Measurements from ENCODE around the gene GIGYF2. TPM values are rescaled to one million over a fixed set of nuclear protein-coding genes. Genes with fewer than 3 reads are reported as not detected.

GIGYF2 gene
- polyA plus RNA-seq, 1 of the 3 experiments (the other 2 are of a cell fraction): 12.8 TPM

DNA sequence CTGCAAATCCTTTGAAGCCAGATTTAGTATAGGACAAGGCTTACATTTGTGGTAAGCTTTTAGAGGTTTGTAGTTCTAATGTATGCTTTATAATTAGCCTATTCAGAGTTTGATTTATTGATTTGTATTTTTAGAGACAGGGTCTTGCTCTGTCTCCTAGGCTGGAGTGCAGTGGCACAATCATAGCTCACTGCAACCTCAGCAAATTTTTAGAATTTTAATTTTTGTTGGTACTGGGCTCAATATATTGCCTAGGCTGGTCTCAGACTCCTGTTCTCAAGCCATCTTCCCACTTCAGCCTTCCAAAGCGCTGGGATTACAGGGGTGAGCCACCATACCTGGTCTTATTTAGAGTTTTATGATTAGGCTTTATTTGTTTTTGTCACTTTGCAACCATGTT is 74.7 kb downstream of the GIGYF2 start:
- peaks cover 48 to 64% of the 10 kb centered on the region in 2 experiments for H3K36me3 ChIP-seq (replicated peaks in 1 of 2; ENCODE audit: control insufficient read depth in 1 of 2, insufficient read depth in 2 of 2, low read length in 1 of 2)
- no peaks in the 10 kb centered on the region for H3F3A ChIP-seq (replicated peaks; ENCODE audit: insufficient read depth)
- no peaks in the 10 kb centered on the region for H3K27me3 ChIP-seq (ENCODE audit: insufficient read depth)
- H3K9me2 ChIP-seq: no peaks in the 10 kb centered on the region
- H3K9me3 ChIP-seq: no peaks in the 10 kb centered on the region
- H3K9ac ChIP-seq: no peak overlapping the region
- H3K4me1 ChIP-seq (ENCODE audit: control insufficient read depth in 1 of 2, insufficient read depth in 2 of 2, low read depth in 1 of 2, low read length in 1 of 2): peaks cover 0 to under 1% of the 10 kb centered on the region in 2 experiments; a peak in 1 of 4 replicates
- no peak overlapping the region for H2AFZ ChIP-seq (ENCODE audit: low read depth)
- no peak overlapping the region for H3K4me2 ChIP-seq
- no peak for DNase-seq
- WGBS (ENCODE audit: low lambda C conversion rate): 95% methylated on average over 1 of the region's 1 CpG
- H4K20me1 ChIP-seq (ENCODE audit: insufficient read depth): no peaks in the 10 kb centered on the region
- ChIA-PET CTCF (interaction anchor here (2.1 kb wide), 1 partner anchor 282 kb away, joined by 5 read pairs; no protein-coding TSS in a partner anchor), POLR2A (no interaction called here)
- TF ChIP-seq GATA2 (CRISPR knock-in tag; IDR thresholded peaks at IDR 0.05) (no peak), TCF12 (IDR thresholded peaks at IDR 0.05) (no peak), POLR2AphosphoS5 (IDR thresholded peaks at IDR 0.05; ENCODE audit: low read depth, low read length) (no peak), FOXJ3 (CRISPR knock-in tag; IDR thresholded peaks at IDR 0.05) (no peak), SMC3 (IDR thresholded peaks at IDR 0.05; ENCODE audit: low read depth, low read length) (no peak), FOXM1 (IDR thresholded peaks at IDR 0.05; ENCODE audit: low read depth) (no peak), NFIC (IDR thresholded peaks at IDR 0.05; ENCODE audit: borderline replicate concordance) (no peak), CHD2 (IDR thresholded peaks at IDR 0.05; ENCODE audit: low read length, partially characterized antibody) (no peak), TAF1 (IDR thresholded peaks at IDR 0.05; ENCODE audit: borderline replicate concordance, low read depth, low read length) (no peak), TEAD4 (IDR thresholded peaks at IDR 0.05; ENCODE audit: borderline replicate concordance, insufficient read depth) (no peak), RAD21 (IDR thresholded peaks at IDR 0.05; ENCODE audit: low read length) (no peak), PBX3 (IDR thresholded peaks at IDR 0.05) (no peak)
- TF ChIP-seq, protein P1, sequence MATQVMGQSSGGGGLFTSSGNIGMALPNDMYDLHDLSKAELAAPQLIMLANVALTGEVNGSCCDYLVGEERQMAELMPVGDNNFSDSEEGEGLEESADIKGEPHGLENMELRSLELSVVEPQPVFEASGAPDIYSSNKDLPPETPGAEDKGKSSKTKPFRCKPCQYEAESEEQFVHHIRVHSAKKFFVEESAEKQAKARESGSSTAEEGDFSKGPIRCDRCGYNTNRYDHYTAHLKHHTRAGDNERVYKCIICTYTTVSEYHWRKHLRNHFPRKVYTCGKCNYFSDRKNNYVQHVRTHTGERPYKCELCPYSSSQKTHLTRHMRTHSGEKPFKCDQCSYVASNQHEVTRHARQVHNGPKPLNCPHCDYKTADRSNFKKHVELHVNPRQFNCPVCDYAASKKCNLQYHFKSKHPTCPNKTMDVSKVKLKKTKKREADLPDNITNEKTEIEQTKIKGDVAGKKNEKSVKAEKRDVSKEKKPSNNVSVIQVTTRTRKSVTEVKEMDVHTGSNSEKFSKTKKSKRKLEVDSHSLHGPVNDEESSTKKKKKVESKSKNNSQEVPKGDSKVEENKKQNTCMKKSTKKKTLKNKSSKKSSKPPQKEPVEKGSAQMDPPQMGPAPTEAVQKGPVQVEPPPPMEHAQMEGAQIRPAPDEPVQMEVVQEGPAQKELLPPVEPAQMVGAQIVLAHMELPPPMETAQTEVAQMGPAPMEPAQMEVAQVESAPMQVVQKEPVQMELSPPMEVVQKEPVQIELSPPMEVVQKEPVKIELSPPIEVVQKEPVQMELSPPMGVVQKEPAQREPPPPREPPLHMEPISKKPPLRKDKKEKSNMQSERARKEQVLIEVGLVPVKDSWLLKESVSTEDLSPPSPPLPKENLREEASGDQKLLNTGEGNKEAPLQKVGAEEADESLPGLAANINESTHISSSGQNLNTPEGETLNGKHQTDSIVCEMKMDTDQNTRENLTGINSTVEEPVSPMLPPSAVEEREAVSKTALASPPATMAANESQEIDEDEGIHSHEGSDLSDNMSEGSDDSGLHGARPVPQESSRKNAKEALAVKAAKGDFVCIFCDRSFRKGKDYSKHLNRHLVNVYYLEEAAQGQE (IDR thresholded peaks at IDR 0.05; ENCODE audit: low read depth, low read length): no peak
- TF ChIP-seq, protein P2, sequence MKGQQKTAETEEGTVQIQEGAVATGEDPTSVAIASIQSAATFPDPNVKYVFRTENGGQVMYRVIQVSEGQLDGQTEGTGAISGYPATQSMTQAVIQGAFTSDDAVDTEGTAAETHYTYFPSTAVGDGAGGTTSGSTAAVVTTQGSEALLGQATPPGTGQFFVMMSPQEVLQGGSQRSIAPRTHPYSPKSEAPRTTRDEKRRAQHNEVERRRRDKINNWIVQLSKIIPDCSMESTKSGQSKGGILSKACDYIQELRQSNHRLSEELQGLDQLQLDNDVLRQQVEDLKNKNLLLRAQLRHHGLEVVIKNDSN (IDR thresholded peaks at IDR 0.05; ENCODE audit: borderline replicate concordance, low read depth): no peak
- TF ChIP-seq, protein P3, sequence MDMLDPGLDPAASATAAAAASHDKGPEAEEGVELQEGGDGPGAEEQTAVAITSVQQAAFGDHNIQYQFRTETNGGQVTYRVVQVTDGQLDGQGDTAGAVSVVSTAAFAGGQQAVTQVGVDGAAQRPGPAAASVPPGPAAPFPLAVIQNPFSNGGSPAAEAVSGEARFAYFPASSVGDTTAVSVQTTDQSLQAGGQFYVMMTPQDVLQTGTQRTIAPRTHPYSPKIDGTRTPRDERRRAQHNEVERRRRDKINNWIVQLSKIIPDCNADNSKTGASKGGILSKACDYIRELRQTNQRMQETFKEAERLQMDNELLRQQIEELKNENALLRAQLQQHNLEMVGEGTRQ (IDR thresholded peaks at IDR 0.05; ENCODE audit: borderline replicate concordance, low read depth, low read length): no peak
- H3K27ac ChIP-seq (ENCODE audit: low read depth in 2 of 2, low read length in 1 of 2): no peak overlapping the region
- H3K79me2 ChIP-seq (ENCODE audit: insufficient read depth): no peaks in the 10 kb centered on the region
- no peak overlapping the region for H3K4me3 ChIP-seq (ENCODE audit: low read depth in 2 of 2, low read length in 1 of 2)
